Stimulated activated CD4-positive, alpha-beta T cell treated with anti-CD3 and anti-CD28 coated beads, Interleukin-12 subunit alpha, Interleukin-12 subunit beta, amount 100 ng/mL, for 48 hours (primary cell): Measurements from ENCODE around the gene MATN1.

Experiments used
- DNase-seq, 3 donors: peaks; one replicate each; pipeline ENCODE4 v3.0.0-alpha.2; 2020; ENCODE audit warnings: low read depth in 2 of 3, low spot score in 1 of 3

MATN1 gene

DNA sequence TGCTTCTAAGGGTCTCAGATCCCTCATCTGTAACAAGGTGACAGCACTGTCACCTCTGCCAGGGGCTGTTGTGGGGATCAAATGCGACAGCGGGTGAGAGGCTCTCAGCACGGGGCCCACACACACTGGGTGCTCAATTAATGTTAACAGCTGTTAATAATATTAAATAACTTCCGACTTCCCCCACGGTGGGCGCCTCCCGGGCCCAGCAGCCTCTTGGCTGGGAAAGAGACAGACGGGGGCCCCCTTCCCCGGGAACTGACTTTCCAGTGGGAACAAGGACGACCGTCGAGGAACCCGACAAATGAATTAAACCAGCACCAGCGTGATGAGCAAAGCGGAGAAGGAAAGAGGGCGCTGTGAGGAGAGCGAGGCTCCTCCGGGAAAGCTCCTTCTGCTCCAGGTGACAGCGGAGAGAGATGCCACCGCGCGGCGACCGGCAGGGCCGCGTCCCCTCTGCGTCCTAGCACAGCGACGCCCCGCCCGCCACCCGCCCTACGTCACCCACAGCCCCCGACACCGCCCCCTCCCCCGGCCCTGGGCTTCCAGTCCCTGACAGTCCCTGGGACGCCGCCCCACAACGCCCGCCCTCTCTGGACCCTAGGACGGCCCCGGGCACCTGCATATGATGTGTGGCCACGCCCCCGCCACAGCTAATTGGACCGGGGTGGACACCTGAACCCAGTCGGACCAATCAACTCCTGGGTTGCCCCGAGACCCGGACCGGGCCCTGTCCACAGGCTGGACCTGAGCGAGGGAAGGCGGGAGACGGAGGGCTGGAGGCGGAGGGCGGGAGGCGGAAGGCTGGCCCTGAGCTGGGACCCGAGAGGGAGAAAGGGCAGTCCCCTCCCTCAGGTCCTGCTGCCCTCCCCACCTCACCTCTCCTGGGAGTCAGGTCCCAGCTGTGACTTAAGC lies 38.2 kb downstream of the MATN1 start:
- DNase-seq, result no peak

GRCh38 chr1:30684259-30684658 lies 39.1 kb downstream of the MATN1 start:
- no peak for DNase-seq

DNA sequence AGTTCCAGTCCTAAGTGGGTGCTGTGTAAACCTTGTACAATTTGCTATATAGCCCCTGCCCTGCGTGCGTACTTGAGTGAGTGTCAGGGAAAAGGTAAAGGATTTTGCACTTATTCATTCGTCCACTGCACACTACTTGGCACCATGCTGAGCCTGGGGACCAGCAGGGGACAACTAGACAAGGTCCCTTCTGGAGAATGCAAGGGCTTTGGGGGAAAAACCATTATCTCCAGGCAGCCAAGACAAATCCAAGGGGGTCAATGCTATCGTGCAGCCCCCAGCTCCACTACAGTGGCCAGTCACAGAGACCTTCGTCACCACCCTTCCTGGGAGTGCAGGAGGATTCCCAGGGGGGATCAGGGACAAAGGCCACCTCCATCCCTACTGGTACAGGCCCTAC lies 39.7 kb downstream of the MATN1 start:
- DNase-seq, result no peak

DNA sequence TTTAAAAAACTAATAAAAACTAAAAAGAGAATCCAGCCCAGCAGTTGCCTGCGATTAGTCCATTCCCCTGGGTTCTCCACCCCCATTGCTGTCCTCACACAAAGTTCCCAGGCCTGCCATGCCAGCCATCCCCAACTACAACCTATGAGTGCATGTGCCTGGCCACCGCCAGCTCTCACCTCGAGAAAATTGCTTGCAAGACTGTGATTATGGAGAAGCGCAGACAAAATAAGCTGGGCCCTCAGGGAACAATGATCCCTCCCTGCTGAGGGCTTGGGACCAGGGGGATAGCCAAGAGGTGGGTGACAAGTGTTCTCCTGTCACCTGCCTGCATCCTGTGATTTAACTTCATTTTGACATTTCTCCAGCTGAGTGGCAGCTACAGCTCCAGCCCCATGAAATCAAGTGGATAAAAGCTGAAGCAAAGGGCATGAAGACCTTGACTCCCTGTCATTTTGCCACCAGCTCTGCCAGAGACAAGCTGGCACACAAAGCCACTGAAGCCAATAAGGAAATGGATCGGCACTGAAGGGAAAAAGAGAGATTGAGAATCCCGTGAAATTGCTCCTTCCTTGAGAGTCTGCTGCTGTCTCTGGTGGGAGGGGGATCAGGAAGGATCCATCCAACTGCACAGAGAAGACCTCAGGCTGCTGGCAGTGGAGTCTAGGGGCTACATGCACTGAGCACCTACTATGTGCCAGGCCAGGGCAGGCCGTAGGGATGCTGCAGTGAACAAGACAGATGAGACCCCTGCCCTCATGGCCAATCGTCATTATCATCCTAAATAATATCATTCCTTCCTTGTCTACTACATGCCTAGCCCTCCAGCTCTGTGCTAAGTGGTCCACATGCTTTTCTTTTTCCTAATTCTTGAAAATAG lies 40.7 kb downstream of the MATN1 start:
- no peak for DNase-seq

GRCh38 chr1:30681782-30682181 lies 41.6 kb downstream of the MATN1 start:
- DNase-seq, result no peak

DNA sequence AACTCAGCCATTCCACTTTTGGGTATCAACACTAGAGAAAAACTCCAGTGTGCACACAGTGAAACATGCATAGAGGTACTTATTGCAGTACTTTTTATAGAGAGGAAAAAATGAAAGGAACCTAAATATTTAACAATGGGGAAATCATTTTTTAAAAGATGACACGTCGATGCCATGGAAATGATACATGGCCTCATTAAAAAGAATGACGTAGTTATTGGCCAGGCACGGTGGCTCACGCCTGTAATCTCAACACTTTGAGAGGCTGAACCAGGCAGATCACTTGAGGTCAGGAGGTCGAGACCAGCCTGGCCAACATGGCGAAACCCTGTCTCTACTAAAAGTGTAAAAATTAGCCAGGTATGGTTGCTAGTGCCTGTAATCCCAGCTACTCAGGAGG lies 42.5 kb downstream of the MATN1 start:
- no peak for DNase-seq

GRCh38 chr1:30680429-30680828 lies 43.0 kb downstream of the MATN1 start:
- no peak for DNase-seq

DNA sequence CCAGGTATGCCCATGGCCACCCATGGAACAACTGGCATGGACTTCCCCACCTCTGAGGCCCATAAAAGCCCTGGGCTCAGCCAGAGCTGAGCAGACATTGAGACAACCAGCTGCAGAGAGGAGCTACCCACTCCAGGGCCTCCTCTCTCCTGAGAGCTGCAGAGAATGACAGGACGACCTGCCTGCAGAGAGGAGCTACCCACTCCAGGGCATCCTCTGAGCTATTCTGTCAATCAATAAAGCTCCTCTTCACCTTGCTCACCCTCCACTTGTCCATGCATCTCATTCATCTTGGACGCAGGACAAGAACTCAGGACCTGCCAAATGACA lies 43.4 kb downstream of the MATN1 start:
- DNase-seq, result no peak

- DNase-seq, result no peak
Observed at GRCh38 chr1:30679201-30679975, 44.0 kb downstream of the MATN1 start.

GRCh38 chr1:30678209-30678608 lies 45.2 kb downstream of the MATN1 start:
- DNase-seq, result no peak

DNA sequence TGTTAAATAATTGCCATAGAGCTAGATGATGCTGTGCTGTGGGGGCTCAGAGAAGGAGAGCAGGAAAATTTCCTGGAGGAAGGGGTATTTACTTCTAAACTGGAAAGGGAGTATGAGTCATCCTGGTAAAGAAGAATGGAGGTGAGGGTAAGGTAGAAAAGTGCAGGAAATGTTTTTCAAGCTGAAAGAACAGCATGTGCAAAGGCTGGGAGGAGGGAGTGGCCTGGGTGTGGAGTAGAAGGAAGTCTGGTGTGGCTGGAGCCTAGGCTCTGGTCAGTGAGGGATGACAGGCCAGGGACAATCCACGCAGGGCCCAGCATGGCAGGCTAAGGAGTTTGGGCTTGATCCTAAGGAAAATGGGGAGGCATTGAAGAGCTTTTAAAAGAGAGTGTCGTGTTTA lies 45.9 kb downstream of the MATN1 start:
- no peak for DNase-seq

DNA sequence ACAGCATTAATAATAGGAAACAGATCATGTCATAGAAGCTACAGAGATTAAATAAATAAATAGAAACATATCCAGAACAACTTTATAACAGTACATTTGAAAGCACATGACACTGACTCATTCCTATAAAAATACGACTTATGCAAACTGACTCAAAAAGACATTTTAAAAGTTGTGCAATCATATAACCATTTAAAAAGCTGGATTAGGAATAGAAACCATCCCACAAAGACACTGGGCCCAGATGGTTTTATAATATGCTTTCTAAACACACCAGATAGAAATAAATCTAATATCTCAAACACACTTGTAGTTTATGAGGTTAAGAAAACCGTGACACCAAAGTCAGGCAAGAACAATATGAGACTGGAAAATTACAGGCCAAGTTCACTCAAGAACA lies 47.6 kb downstream of the MATN1 start:
- DNase-seq, result no peak

DNA sequence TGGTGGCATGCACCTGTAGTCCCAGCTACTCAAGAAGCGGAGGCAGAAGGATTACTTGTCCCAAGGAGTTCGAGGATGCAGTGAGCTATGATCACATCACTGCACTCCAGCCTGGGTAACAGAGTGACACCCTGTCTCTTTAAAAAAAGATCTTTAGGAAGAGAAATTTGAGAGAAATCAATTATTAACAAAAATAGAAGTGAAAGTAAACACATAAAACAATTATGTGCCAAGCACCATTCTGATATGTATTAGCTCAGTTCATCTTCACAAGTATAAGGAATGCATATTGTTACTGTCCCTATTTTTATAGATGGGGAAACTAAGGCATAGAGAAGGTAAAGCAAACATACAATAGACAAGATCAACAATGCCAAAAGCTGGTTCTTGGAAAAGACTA lies 48.1 kb downstream of the MATN1 start:
- DNase-seq, result no peak

- no peak for DNase-seq
Observed at GRCh38 chr1:30673395-30673794, 50.0 kb downstream of the MATN1 start.

- no peak for DNase-seq
Observed at GRCh38 chr1:30672661-30673060, 50.7 kb downstream of the MATN1 start.

DNA sequence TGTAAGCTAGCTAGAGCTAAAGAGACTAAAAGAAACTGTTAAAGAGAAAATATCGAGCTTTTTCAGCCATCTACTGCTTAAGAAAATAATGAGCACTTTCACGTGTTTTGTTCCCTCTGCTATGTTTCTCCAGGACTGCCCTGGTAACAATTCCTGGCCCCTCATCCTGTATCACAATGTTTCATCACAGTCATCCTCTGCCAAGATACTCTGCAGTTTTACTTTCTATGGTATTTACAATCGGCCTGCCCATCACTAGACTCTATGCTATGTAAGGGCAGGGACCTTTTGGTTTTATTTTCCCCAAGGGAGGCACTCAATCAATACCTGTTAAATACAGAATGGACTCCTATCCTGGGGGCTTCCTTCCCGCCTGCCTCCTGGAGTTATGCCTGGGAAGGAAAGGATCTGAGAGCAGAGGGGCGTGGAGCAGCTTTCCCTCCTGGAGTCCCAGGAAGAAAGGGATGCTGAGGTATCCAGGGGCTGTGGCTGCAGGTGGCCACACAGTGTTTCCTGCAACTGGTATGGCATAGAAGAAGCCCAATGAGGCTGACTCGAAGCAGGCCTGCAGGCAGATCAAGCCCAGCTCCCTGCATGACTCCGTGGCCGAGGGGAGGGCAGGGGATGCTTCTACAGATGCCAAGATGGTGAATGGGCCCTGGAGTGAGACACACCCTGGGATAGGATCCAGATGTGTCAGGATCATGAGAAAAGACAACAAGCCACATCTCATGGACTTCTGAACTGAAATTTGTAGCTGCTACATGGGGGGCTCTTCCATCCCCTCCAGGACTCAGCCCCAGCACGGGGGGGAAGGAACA lies 52.9 kb downstream of the MATN1 start:
- DNase-seq, result no peak

DNA sequence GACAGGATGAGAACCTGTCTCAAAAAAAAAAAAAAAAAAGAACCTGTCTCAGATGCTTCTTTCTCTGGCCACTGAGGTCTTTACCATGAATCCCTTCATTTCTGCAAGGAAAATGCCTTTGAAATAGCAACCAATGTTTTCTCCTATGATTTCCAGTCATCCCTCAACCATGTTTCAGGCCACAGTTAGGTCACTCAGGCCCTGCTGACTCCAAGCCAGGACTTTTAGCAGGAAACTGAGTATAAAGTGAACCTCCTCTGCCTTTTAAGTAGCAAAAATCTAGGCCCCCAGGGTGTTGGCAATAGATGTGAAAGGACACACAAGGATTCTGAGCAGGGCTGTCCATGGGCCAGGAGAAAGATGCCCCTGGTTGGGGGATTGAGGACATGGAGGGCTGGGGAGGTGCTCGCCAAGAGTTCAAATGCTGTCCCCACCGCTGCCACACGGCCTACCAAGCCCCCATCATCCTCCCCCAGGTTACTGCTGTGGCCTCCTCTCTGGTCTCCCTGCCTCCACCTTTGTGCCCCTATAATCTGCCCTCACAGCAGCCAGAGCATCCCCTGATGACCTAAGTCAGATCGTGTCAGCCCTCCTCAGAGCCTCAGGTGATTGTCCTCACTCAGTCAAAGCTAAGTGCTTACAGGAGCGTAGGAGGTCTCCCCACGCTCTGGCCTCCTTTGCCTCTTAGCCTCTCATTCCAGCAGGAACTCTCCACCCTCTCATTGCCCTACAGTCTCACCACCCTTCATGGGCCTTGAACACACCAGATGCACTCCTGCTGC lies 54.6 kb downstream of the MATN1 start:
- DNase-seq, result no peak

GRCh38 chr1:30668024-30668423 lies 55.4 kb downstream of the MATN1 start:
- no peak for DNase-seq

DNA sequence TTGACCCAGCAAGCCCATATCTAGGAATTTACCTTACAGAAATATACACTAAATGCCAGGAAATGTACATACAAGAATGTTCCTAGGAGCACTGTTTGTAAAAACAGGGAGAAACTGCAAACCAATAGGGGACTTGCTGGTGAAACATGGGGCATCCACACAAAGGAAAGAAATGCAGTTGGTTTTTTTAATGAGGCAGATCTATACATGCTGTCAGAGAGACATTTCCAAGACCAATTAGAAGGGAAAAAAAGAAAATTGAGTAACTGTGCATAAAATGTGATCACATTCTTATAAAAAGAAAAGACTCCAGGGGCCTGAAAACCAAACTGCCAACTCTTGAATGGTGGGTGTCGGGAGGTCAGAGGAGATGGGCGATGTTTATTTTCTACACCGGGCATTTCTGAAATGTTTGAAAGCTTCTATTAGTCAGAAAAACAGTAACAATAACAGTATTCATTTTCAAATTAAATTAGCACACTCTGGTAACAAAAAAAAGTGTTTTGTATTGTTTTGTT lies 56.6 kb downstream of the MATN1 start:
- no peak for DNase-seq
